GM19043 (cell line): Measurements from ENCODE around the gene LRRC23.

Experiments used
- ATAC-seq: cut with Tn5 transposase; IDR thresholded peaks from one replicate; pipeline ENCODE4 v1.9.1; 2021; ENCODE audit warnings: low read depth; ENCODE audit not compliant: unreplicated experiment

Gene LRRC23

GRCh38 chr12:6923851-6924250 is 19.2 kb downstream of the LRRC23 start:
- no peak for ATAC-seq

- no peak for ATAC-seq
Observed at GRCh38 chr12:6925239-6925539, 20.6 kb downstream of the LRRC23 start.

GRCh38 chr12:6925540-6926279 is 21.1 kb downstream of the LRRC23 start:
- no peak for ATAC-seq

- no peak for ATAC-seq
Observed at GRCh38 chr12:6927379-6928021, 22.9 kb downstream of the LRRC23 start, which contains the start of gene ATN1. ATN1 (plus strand) TSS chr12:6927959; CDS start chr12:6934002, 6,043 bp downstream.

GRCh38 chr12:6928022-6928702 is 23.5 kb downstream of the LRRC23 start:
- no peak for ATAC-seq

- no peak for ATAC-seq
Observed at GRCh38 chr12:6928703-6929407, 24.2 kb downstream of the LRRC23 start.

- ATAC-seq = no peak
Observed at GRCh38 chr12:6929466-6930452, 25.1 kb downstream of the LRRC23 start.

GRCh38 chr12:6932766-6933165 is 28.1 kb downstream of the LRRC23 start:
- ATAC-seq = no peak

- ATAC-seq = no peak
Observed at GRCh38 chr12:6934110-6934509, 29.5 kb downstream of the LRRC23 start.

- ATAC-seq = no peak
Observed at GRCh38 chr12:6935371-6936193, 31.0 kb downstream of the LRRC23 start.

- ATAC-seq = no peak
Observed at GRCh38 chr12:6936194-6936635, 31.6 kb downstream of the LRRC23 start.

GRCh38 chr12:6936636-6937480 is 32.2 kb downstream of the LRRC23 start:
- no peak for ATAC-seq

- ATAC-seq = peak; percentile 93
Observed at GRCh38 chr12:6937481-6938352, 33.1 kb downstream of the LRRC23 start.

- no peak for ATAC-seq
Observed at GRCh38 chr12:6938353-6939190, 34.0 kb downstream of the LRRC23 start.

GRCh38 chr12:6939191-6939540 is 34.5 kb downstream of the LRRC23 start:
- ATAC-seq = no peak

- no peak for ATAC-seq
Observed at GRCh38 chr12:6941267-6941666, 36.6 kb downstream of the LRRC23 start.
